ENCODE measurements around the gene GPR183.

The GPR183 gene

DNA sequence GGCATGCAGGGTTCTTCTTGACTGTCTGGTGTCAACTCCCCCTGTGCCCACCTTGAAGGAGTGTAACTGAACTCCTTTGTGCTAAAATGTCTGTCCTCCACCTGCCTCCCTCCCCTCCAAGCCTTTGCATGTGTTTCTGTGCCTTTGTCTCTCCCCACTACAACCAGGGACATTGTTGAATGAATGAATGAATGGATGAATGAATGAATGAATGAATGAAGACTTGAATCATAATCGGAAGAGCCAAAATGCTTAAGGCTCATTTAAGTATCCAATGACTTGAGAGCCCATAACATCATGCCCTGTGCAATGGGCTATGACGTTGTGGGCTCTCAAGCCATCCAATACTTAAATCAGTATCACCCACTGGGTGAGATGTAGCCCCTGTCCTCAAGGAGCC lies 9.0 kb upstream of the GPR183 start:
- Histone ChIP-seq H2BK15ac (ENCODE audit: low read length) (no peak overlapping the region), H3K36me3 (replicated peaks in 1 of 2; ENCODE audit: control insufficient read depth in 2 of 2, insufficient read depth in 2 of 2, low read length in 2 of 2) (peaks cover 4 to 15% of the 10 kb centered on the region in 2 donors), H3K4me2 (ENCODE audit: insufficient read depth, low read length, poor library complexity, severe bottlenecking) (no peak overlapping the region), H3K14ac (ENCODE audit: low read length) (no peak overlapping the region), H2BK5ac (ENCODE audit: low read length) (no peak overlapping the region), H4K8ac (ENCODE audit: low read depth, low read length) (no peak overlapping the region), H2AK5ac (ENCODE audit: low read depth, low read length) (no peak overlapping the region), H4K91ac (ENCODE audit: low read depth, low read length, poor library complexity) (no peak overlapping the region), H3K79me1 (ENCODE audit: low read depth, low read length) (no peaks in the 10 kb centered on the region), H2BK120ac (ENCODE audit: low read depth, low read length) (no peak overlapping the region), H3K9me3 (replicated peaks in 1 of 2; ENCODE audit: control insufficient read depth in 2 of 2, insufficient read depth in 1 of 2, low read depth in 1 of 2, low read length in 2 of 2) (peaks cover 0 to 13% of the 10 kb centered on the region in 2 donors), H3K23ac (ENCODE audit: low read depth, low read length, poor library complexity) (no peak overlapping the region), H3K4me3 (ENCODE audit: low read length in 2 of 2) (no peak overlapping the region), H3K27me3 (ENCODE audit: control insufficient read depth in 3 of 3, insufficient read depth in 3 of 3, low read depth in 1 of 3, low read length in 3 of 3) (no peaks in the 10 kb centered on the region), H3K27ac (replicated peaks; ENCODE audit: low read length) (no peak overlapping the region), H2AFZ (ENCODE audit: low read length) (no peak overlapping the region), H3K18ac (ENCODE audit: low read length) (no peak overlapping the region), H3K4me1 (ENCODE audit: control insufficient read depth in 2 of 2, insufficient read depth in 1 of 2, low read depth in 1 of 2, low read length in 2 of 2) (peaks cover 9 to 15% of the 10 kb centered on the region in 2 donors), H3K4ac (ENCODE audit: low read length) (no peak overlapping the region), H2BK12ac (ENCODE audit: low read length) (no peak overlapping the region), H3K9ac (ENCODE audit: low read depth, low read length, poor library complexity) (no peak overlapping the region)
- no peak for DNase-seq (ENCODE audit: low spot score)
- WGBS, 2 donors (ENCODE audit: extremely low coverage in 2 of 2, insufficient read length in 2 of 2, insufficient replicate concordance in 1 of 2) = no CpG with 5 or more reads among the region's 2 CpGs

DNA sequence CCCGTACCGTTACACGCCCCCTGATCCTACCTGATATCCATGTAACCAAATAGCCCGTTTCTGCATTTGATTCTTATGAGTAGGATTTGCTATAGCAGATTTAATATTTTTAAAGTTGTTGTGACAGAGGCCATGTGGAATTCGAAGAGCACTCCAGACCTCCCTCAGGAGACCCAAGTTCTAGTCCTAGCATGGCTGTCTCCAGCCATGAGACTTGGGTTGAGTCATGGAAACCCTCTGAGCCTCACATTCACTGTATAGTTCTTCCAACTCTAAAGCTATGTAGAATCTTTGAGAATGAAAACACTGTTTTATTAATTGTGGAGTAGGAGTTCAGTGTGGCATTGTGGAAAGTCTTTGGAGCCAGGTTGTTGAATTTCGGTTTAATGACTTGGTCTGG lies 8.0 kb upstream of the GPR183 start:
- Histone ChIP-seq H3K79me1 (ENCODE audit: low read depth, low read length) (no peaks in the 10 kb centered on the region), H3K4me1 (ENCODE audit: control insufficient read depth in 2 of 2, insufficient read depth in 1 of 2, low read depth in 1 of 2, low read length in 2 of 2) (peaks cover 10 to 15% of the 10 kb centered on the region in 2 donors), H3K27ac (replicated peaks; ENCODE audit: low read length) (no peak overlapping the region), H2AFZ (ENCODE audit: low read length) (no peak overlapping the region), H2BK120ac (ENCODE audit: low read depth, low read length) (no peak overlapping the region), H2AK5ac (ENCODE audit: low read depth, low read length) (no peak overlapping the region), H4K8ac (ENCODE audit: low read depth, low read length) (no peak overlapping the region), H3K4me2 (ENCODE audit: insufficient read depth, low read length, poor library complexity, severe bottlenecking) (no peak overlapping the region), H3K23ac (ENCODE audit: low read depth, low read length, poor library complexity) (no peak overlapping the region), H3K27me3 (ENCODE audit: control insufficient read depth in 3 of 3, insufficient read depth in 3 of 3, low read depth in 1 of 3, low read length in 3 of 3) (no peaks in the 10 kb centered on the region), H3K9ac (ENCODE audit: low read depth, low read length, poor library complexity) (no peak overlapping the region), H2BK5ac (ENCODE audit: low read length) (no peak overlapping the region), H3K4ac (ENCODE audit: low read length) (no peak overlapping the region), H4K91ac (ENCODE audit: low read depth, low read length, poor library complexity) (no peak overlapping the region), H3K4me3 (ENCODE audit: low read length in 2 of 2) (no peak overlapping the region), H2BK15ac (ENCODE audit: low read length) (no peak overlapping the region), H3K18ac (ENCODE audit: low read length) (no peak overlapping the region), H3K36me3 (replicated peaks in 1 of 2; ENCODE audit: control insufficient read depth in 2 of 2, insufficient read depth in 2 of 2, low read length in 2 of 2) (peaks cover 4 to 15% of the 10 kb centered on the region in 2 donors), H3K14ac (ENCODE audit: low read length) (no peak overlapping the region), H3K9me3 (replicated peaks in 1 of 2; ENCODE audit: control insufficient read depth in 2 of 2, insufficient read depth in 1 of 2, low read depth in 1 of 2, low read length in 2 of 2) (peaks cover 0 to 13% of the 10 kb centered on the region in 2 donors), H2BK12ac (ENCODE audit: low read length) (no peak overlapping the region)
- DNase-seq (ENCODE audit: low spot score) = no peak
- 100% methylated on average over 3 of the region's 6 CpGs; no CpG with 5 or more reads in 1 of the 2 donors for WGBS, 2 donors (ENCODE audit: extremely low coverage in 2 of 2, insufficient read length in 2 of 2, insufficient replicate concordance in 1 of 2)

DNA sequence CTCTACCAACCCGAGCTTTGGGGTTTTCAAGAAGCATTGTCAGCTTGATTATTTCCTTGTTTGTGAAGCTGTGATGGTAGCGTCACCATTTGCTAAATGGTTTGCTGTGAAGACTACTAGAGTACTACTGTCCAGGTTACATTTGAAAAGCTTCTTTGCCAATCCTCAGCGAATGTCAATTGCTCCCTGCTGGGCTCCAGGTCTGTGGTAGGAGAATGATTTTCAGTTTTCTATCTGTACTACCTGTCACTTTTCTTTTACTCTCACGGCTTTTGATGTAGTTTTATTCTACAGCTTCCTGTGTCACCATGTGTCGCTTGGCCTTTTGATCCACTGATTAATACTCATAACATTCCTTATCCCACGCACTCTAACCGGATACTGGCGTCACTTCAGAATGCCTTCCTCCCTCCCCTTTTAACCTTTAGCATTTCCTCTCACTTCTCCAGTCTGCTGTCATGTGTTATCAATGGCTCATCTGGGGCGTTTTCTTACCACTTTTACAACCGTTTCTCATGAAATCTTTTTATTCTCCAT lies 7.5 kb upstream of the GPR183 start:
- Histone ChIP-seq H3K18ac (ENCODE audit: low read length) (no peak overlapping the region), H2AK5ac (ENCODE audit: low read depth, low read length) (no peak overlapping the region), H3K79me1 (ENCODE audit: low read depth, low read length) (no peaks in the 10 kb centered on the region), H3K23ac (ENCODE audit: low read depth, low read length, poor library complexity) (no peak overlapping the region), H3K27me3 (ENCODE audit: control insufficient read depth in 3 of 3, insufficient read depth in 3 of 3, low read depth in 1 of 3, low read length in 3 of 3) (no peaks in the 10 kb centered on the region), H2AFZ (ENCODE audit: low read length) (no peak overlapping the region), H2BK15ac (ENCODE audit: low read length) (no peak overlapping the region), H3K9me3 (replicated peaks in 1 of 2; ENCODE audit: control insufficient read depth in 2 of 2, insufficient read depth in 1 of 2, low read depth in 1 of 2, low read length in 2 of 2) (peaks cover 0 to 13% of the 10 kb centered on the region in 2 donors), H3K4me1 (ENCODE audit: control insufficient read depth in 2 of 2, insufficient read depth in 1 of 2, low read depth in 1 of 2, low read length in 2 of 2) (peaks cover 10 to 15% of the 10 kb centered on the region in 2 donors), H4K8ac (ENCODE audit: low read depth, low read length) (no peak overlapping the region), H2BK5ac (ENCODE audit: low read length) (no peak overlapping the region), H3K27ac (replicated peaks; ENCODE audit: low read length) (no peak overlapping the region), H4K91ac (ENCODE audit: low read depth, low read length, poor library complexity) (no peak overlapping the region), H3K36me3 (replicated peaks in 1 of 2; ENCODE audit: control insufficient read depth in 2 of 2, insufficient read depth in 2 of 2, low read length in 2 of 2) (peaks cover 3 to 13% of the 10 kb centered on the region in 2 donors), H3K4me2 (ENCODE audit: insufficient read depth, low read length, poor library complexity, severe bottlenecking) (no peak overlapping the region), H3K14ac (ENCODE audit: low read length) (no peak overlapping the region), H3K9ac (ENCODE audit: low read depth, low read length, poor library complexity) (no peak overlapping the region), H2BK12ac (ENCODE audit: low read length) (no peak overlapping the region), H3K4ac (ENCODE audit: low read length) (no peak overlapping the region), H3K4me3 (ENCODE audit: low read length in 2 of 2) (no peak overlapping the region), H2BK120ac (ENCODE audit: low read depth, low read length) (no peak overlapping the region)
- WGBS, 2 donors (ENCODE audit: extremely low coverage in 2 of 2, insufficient read length in 2 of 2, insufficient replicate concordance in 1 of 2) = no CpG with 5 or more reads among the region's 10 CpGs
- no peak for DNase-seq (ENCODE audit: low spot score)

DNA sequence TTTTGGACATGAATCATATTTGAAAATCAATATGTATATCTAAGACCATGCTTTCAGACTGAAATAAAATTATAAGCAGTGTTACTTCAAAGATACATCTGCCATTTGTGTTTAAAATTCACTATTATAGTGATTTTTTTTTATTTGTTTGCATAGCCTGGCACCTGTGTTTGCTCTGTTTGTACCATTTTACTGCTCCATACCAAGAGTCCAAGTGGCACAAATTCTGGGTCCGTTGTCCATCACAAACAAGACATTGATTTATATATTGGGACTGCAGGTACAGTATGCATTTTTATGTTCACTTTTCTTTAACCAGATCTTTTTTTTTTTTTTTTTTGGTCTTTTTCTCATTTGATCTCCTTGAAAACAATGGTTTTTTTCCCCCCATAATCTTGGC lies 6.7 kb upstream of the GPR183 start:
- WGBS, 2 donors (ENCODE audit: extremely low coverage in 2 of 2, insufficient read length in 2 of 2, insufficient replicate concordance in 1 of 2) = no CpG with 5 or more reads among the region's 1 CpG
- peaks cover 0 to 13% of the 10 kb centered on the region in 2 donors for H3K9me3 ChIP-seq (replicated peaks in 1 of 2; ENCODE audit: control insufficient read depth in 2 of 2, insufficient read depth in 1 of 2, low read depth in 1 of 2, low read length in 2 of 2)
- H3K27ac ChIP-seq (replicated peaks; ENCODE audit: low read length) = no peak overlapping the region
- H3K79me1 ChIP-seq (ENCODE audit: low read depth, low read length) = no peaks in the 10 kb centered on the region
- H3K36me3 ChIP-seq (replicated peaks in 1 of 2; ENCODE audit: control insufficient read depth in 2 of 2, insufficient read depth in 2 of 2, low read length in 2 of 2) = peaks cover 1 to 10% of the 10 kb centered on the region in 2 donors
- H3K18ac ChIP-seq (ENCODE audit: low read length) = no peak overlapping the region
- no peak overlapping the region for H3K23ac ChIP-seq (ENCODE audit: low read depth, low read length, poor library complexity)
- no peak for DNase-seq (ENCODE audit: low spot score)
- H4K8ac ChIP-seq (ENCODE audit: low read depth, low read length) = no peak overlapping the region
- no peaks in the 10 kb centered on the region for H3K27me3 ChIP-seq (ENCODE audit: control insufficient read depth in 3 of 3, insufficient read depth in 3 of 3, low read depth in 1 of 3, low read length in 3 of 3)
- peaks cover 10 to 15% of the 10 kb centered on the region in 2 donors for H3K4me1 ChIP-seq (ENCODE audit: control insufficient read depth in 2 of 2, insufficient read depth in 1 of 2, low read depth in 1 of 2, low read length in 2 of 2)
- no peak overlapping the region for H3K9ac ChIP-seq (ENCODE audit: low read depth, low read length, poor library complexity)
- H3K4me3 ChIP-seq (ENCODE audit: low read length in 2 of 2) = no peak overlapping the region
- H3K4me2 ChIP-seq (ENCODE audit: insufficient read depth, low read length, poor library complexity, severe bottlenecking) = no peak overlapping the region
- no peak overlapping the region for H2BK15ac ChIP-seq (ENCODE audit: low read length)
- H2AFZ ChIP-seq (ENCODE audit: low read length) = no peak overlapping the region
- no peak overlapping the region for H2AK5ac ChIP-seq (ENCODE audit: low read depth, low read length)
- no peak overlapping the region for H3K4ac ChIP-seq (ENCODE audit: low read length)
- H3K14ac ChIP-seq (ENCODE audit: low read length) = no peak overlapping the region
- H4K91ac ChIP-seq (ENCODE audit: low read depth, low read length, poor library complexity) = no peak overlapping the region
- H2BK12ac ChIP-seq (ENCODE audit: low read length) = no peak overlapping the region
- H2BK5ac ChIP-seq (ENCODE audit: low read length) = no peak overlapping the region
- no peak overlapping the region for H2BK120ac ChIP-seq (ENCODE audit: low read depth, low read length)

All from neuronal stem cell (in vitro differentiated cells).